Hepatocyte (in vitro differentiated cells): ENCODE results near the gene SP2.

Experiments used
- CTCF ChIP-seq: fragments of 200-600 bp; sonication (generic); IDR thresholded peaks from 2 replicates; pipeline ENCODE4 v1.5.1; 2016; ENCODE audit warnings: antibody characterized with exemption, mild to moderate bottlenecking; ENCODE audit not compliant: poor library complexity
- EZH2 ChIP-seq: fragments of 200-600 bp; sonication (generic); IDR thresholded peaks from 2 replicates; pipeline ENCODE4 v1.6.1; 2016; ENCODE audit warnings: antibody characterized with exemption, mild to moderate bottlenecking, borderline replicate concordance
- EZH2phosphoT487 ChIP-seq: fragments of 200-600 bp; sonication (generic); IDR thresholded peaks from one replicate; pipeline ENCODE4 v1.6.1; 2018; ENCODE audit warnings: antibody characterized with exemption, mild to moderate bottlenecking, low read depth, moderate library complexity; ENCODE audit not compliant: unreplicated experiment, severe bottlenecking

- TF ChIP-seq CTCF (no peak), EZH2phosphoT487 (no peak), EZH2 (no peak)
Measured at GRCh38 chr17:47966079-47966519, 70.1 kb downstream of the SP2 start.
